Measurements from ENCODE around the gene SLC22A8.
"Not testable (repeated sequence)": the region's sequence is repeated elsewhere in the genome, so short reads cannot be mapped to it uniquely, and the experiment has no call there.

The SLC22A8 gene

GRCh38 chr11:62985041-62985750 lies 30.4 kb downstream of the SLC22A8 start:
- DNase-seq: peak in 2 of 56 donors; percentile 27 to 34

GRCh38 chr11:62984451-62984991 lies 31.1 kb downstream of the SLC22A8 start, which contains the start of gene SLC22A6:
Gene SLC22A6, minus strand, starts transcription at chr11:62984967. Its CDS starts 277 bp downstream, at chr11:62984690.
- peak in 5 of 56 donors; percentile 7 to 22 (median 12) for DNase-seq

GRCh38 chr11:62983536-62984199 lies 32.0 kb downstream of the SLC22A8 start:
- DNase-seq: no peak

GRCh38 chr11:62981743-62982142 lies 33.9 kb downstream of the SLC22A8 start:
- no peak for DNase-seq

- DNase-seq: no peak
These were observed 35.4 kb downstream of the SLC22A8 start for GRCh38 chr11:62980133-62980760.

GRCh38 chr11:62976109-62976508 lies 39.5 kb downstream of the SLC22A8 start:
- DNase-seq: no peak

GRCh38 chr11:62974848-62975522 lies 40.7 kb downstream of the SLC22A8 start:
- DNase-seq: peak in 2 of 56 donors; percentile 1 to 13

- no peak for DNase-seq
These were observed 50.1 kb downstream of the SLC22A8 start for GRCh38 chr11:62965574-62965973.

GRCh38 chr11:62962391-62962790 lies 53.2 kb downstream of the SLC22A8 start:
- no peak for DNase-seq

GRCh38 chr11:62961017-62961570 lies 54.5 kb downstream of the SLC22A8 start:
- peak in 1 of 56 donors; percentile 19 for DNase-seq

GRCh38 chr11:62959422-62959980 lies 56.1 kb downstream of the SLC22A8 start:
- DNase-seq: no peak

GRCh38 chr11:62958547-62959421 lies 56.9 kb downstream of the SLC22A8 start:
- peak in 4 of 56 donors; percentile 5 to 21 (median 15) for DNase-seq

- no peak for DNase-seq
These were observed 58.5 kb downstream of the SLC22A8 start for GRCh38 chr11:62957147-62957546.

GRCh38 chr11:62954478-62954877 lies 61.2 kb downstream of the SLC22A8 start:
- DNase-seq: no peak

- no peak for DNase-seq
These were observed 61.8 kb downstream of the SLC22A8 start for GRCh38 chr11:62953811-62954210.

- DNase-seq: no peak
These were observed 66.8 kb downstream of the SLC22A8 start for GRCh38 chr11:62948765-62949320.

- DNase-seq: not testable (repeated sequence)
These were observed 70.1 kb downstream of the SLC22A8 start for GRCh38 chr11:62945538-62945937.

Data from amygdala (tissue), 56 donors.